ENCODE data around the gene RARB. TPM values are rescaled to one million over a fixed set of nuclear protein-coding genes. Genes with fewer than 3 reads are reported as not detected.

Gene RARB
- polyA plus RNA-seq, 1 donor from 2014 or later, result 13.2 TPM

- Histone ChIP-seq H3K4me2 (ENCODE audit: low read length) (no peak overlapping the region), H3K9me3 (ENCODE audit: low read length) (no peaks in the 10 kb centered on the region), H3K79me2 (replicated peaks; ENCODE audit: insufficient read depth, low read length) (no peaks in the 10 kb centered on the region), H3F3A (ENCODE audit: insufficient read depth, low read length, poor library complexity, severe bottlenecking) (no peaks in the 10 kb centered on the region), H4K20me1 (ENCODE audit: insufficient read depth) (no peaks in the 10 kb centered on the region), H3K27me3 (ENCODE audit: insufficient read depth, low read depth, low read length) (no peaks in the 10 kb centered on the region), H3K9me2 (ENCODE audit: insufficient read depth, low read length) (no peaks in the 10 kb centered on the region), H2AFZ (ENCODE audit: low read depth, low read length) (no peak overlapping the region), H3K27ac (ENCODE audit: low read length) (no peak overlapping the region), H3K4me3 (ENCODE audit: low read length) (peak overlapping the region; percentile 66), H3K9ac (ENCODE audit: low read length) (peak overlapping the region; percentile 65), H3K36me3 (ENCODE audit: insufficient read depth, low read length) (no peaks in the 10 kb centered on the region)
- TF ChIP-seq RAD21 (conservative IDR thresholded peaks at IDR 0.05), result no peak
- no peak for TF ChIP-seq EP300 (conservative IDR thresholded peaks at IDR 0.05; ENCODE audit: poor library complexity, severe bottlenecking)
Measured at GRCh38 chr3:25429361-25430286, 1.6 kb downstream of the RARB start.

GRCh38 chr3:25430287-25430934 lies 2.3 kb downstream of the RARB start:
- H2AFZ ChIP-seq (ENCODE audit: low read depth, low read length), result no peak overlapping the region
- no peak overlapping the region for H3K4me2 ChIP-seq (ENCODE audit: low read length)
- H3F3A ChIP-seq (ENCODE audit: insufficient read depth, low read length, poor library complexity, severe bottlenecking), result no peaks in the 10 kb centered on the region
- no peaks in the 10 kb centered on the region for H3K79me2 ChIP-seq (replicated peaks; ENCODE audit: insufficient read depth, low read length)
- no peak overlapping the region for H3K9ac ChIP-seq (ENCODE audit: low read length)
- no peaks in the 10 kb centered on the region for H3K9me2 ChIP-seq (ENCODE audit: insufficient read depth, low read length)
- no peaks in the 10 kb centered on the region for H3K36me3 ChIP-seq (ENCODE audit: insufficient read depth, low read length)
- H3K4me3 ChIP-seq (ENCODE audit: low read length), result peak overlapping the region; percentile 66
- TF ChIP-seq EP300 (conservative IDR thresholded peaks at IDR 0.05; ENCODE audit: poor library complexity, severe bottlenecking) (no peak), REST (IDR thresholded peaks at IDR 0.05; ENCODE audit: borderline replicate concordance) (no peak), TAF1 (IDR thresholded peaks at IDR 0.05; ENCODE audit: low read depth) (no peak), CTCF (IDR thresholded peaks at IDR 0.05; ENCODE audit: poor library complexity, severe bottlenecking) (no peak), MXI1 (conservative IDR thresholded peaks at IDR 0.05; ENCODE audit: poor library complexity, severe bottlenecking) (no peak), SMC3 (conservative IDR thresholded peaks at IDR 0.05; ENCODE audit: poor library complexity) (no peak), POLR2AphosphoS5 (IDR thresholded peaks at IDR 0.05) (no peak), RAD21 (conservative IDR thresholded peaks at IDR 0.05) (no peak), EZH2 (IDR thresholded peaks at IDR 0.05; ENCODE audit: borderline replicate concordance, insufficient read depth, low read length, poor library complexity, severe bottlenecking) (no peak)
- no peaks in the 10 kb centered on the region for H4K20me1 ChIP-seq (ENCODE audit: insufficient read depth)
- no peaks in the 10 kb centered on the region for H3K27me3 ChIP-seq (ENCODE audit: insufficient read depth, low read depth, low read length)
- no peak overlapping the region for H3K27ac ChIP-seq (ENCODE audit: low read length)
- no peaks in the 10 kb centered on the region for H3K9me3 ChIP-seq (ENCODE audit: low read length)

Measured in neural cell (in vitro differentiated cells).